ENCODE measurements around the gene MYOCOS.

Gene MYOCOS

DNA sequence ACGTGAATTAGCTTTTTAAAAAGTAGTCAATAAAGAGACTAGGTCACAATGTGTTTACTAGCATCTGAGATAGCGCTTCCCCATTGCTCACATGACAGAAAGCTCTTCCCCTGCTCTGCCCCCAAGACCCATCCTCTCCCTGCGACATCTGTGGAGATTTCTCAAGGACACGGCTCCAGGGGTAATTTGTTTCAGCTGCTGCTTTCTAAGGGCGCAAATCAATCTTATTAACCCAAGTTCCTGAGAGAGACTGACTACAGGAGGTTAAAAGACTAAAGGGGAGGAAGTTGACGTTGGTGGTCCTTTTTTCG lies at the start of gene MYOCOS:
TSS of gene MYOCOS (plus strand) at position 92 of the 311 bp plus-strand sequence. CDS start 1,641 bp downstream, outside the sequence.
- TF ChIP-seq, protein P1, sequence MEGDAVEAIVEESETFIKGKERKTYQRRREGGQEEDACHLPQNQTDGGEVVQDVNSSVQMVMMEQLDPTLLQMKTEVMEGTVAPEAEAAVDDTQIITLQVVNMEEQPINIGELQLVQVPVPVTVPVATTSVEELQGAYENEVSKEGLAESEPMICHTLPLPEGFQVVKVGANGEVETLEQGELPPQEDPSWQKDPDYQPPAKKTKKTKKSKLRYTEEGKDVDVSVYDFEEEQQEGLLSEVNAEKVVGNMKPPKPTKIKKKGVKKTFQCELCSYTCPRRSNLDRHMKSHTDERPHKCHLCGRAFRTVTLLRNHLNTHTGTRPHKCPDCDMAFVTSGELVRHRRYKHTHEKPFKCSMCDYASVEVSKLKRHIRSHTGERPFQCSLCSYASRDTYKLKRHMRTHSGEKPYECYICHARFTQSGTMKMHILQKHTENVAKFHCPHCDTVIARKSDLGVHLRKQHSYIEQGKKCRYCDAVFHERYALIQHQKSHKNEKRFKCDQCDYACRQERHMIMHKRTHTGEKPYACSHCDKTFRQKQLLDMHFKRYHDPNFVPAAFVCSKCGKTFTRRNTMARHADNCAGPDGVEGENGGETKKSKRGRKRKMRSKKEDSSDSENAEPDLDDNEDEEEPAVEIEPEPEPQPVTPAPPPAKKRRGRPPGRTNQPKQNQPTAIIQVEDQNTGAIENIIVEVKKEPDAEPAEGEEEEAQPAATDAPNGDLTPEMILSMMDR (conservative IDR thresholded peaks at IDR 0.05; ENCODE audit: low read length), result no peak
- no peak for TF ChIP-seq EZH2phosphoT487 (IDR thresholded peaks at IDR 0.05; ENCODE audit: borderline replicate concordance)
- Histone ChIP-seq H3K9me2 (replicated peaks; ENCODE audit: low read depth, low read length) (no peaks in the 10 kb centered on the region), H3K4me3 (ENCODE audit: low read length, poor library complexity, severe bottlenecking) (no peak within 1 kb of the TSS), H3K79me2 (ENCODE audit: insufficient read depth, low read length) (no peaks in the 10 kb centered on the region), H3K27me3 (ENCODE audit: insufficient read depth, low read length, poor library complexity, severe bottlenecking) (no peaks in the 10 kb centered on the region), H3K9ac (ENCODE audit: low read depth, low read length, poor library complexity, severe bottlenecking) (no peak within 1 kb of the TSS), H4K20me1 (ENCODE audit: insufficient read depth, low read length, poor library complexity, severe bottlenecking) (no peaks in the 10 kb centered on the region), H3K9me3 (ENCODE audit: insufficient read depth, low read depth, low read length) (no peaks in the 10 kb centered on the region), H3K4me1 (ENCODE audit: insufficient read depth, low read length, poor library complexity, severe bottlenecking) (no peaks in the 10 kb centered on the region), H3K36me3 (ENCODE audit: insufficient read depth, low read length) (no peaks in the 10 kb centered on the region), H3K4me2 (ENCODE audit: low read depth, low read length, poor library complexity, severe bottlenecking) (no peak within 1 kb of the TSS), H2AFZ (ENCODE audit: low read length) (no peak within 1 kb of the TSS), H3F3A (ENCODE audit: low read depth) (no peaks in the 10 kb centered on the region)

GRCh38 chr1:171576144-171576543 lies 45.9 kb upstream of the MYOCOS start:
- Histone ChIP-seq H3K4me2 (ENCODE audit: low read depth, low read length, poor library complexity, severe bottlenecking) (no peak overlapping the region), H2AFZ (ENCODE audit: low read length) (no peak overlapping the region), H3K79me2 (ENCODE audit: insufficient read depth, low read length) (no peaks in the 10 kb centered on the region), H3K9me3 (ENCODE audit: insufficient read depth, low read depth, low read length) (no peaks in the 10 kb centered on the region), H3K4me1 (ENCODE audit: insufficient read depth, low read length, poor library complexity, severe bottlenecking) (no peaks in the 10 kb centered on the region), H3K9me2 (replicated peaks; ENCODE audit: low read depth, low read length) (no peaks in the 10 kb centered on the region), H3K4me3 (ENCODE audit: low read length, poor library complexity, severe bottlenecking) (no peak overlapping the region), H3K36me3 (ENCODE audit: insufficient read depth, low read length) (peaks cover 77% of the 10 kb centered on the region), H4K20me1 (ENCODE audit: insufficient read depth, low read length, poor library complexity, severe bottlenecking) (no peaks in the 10 kb centered on the region), H3F3A (ENCODE audit: low read depth) (no peaks in the 10 kb centered on the region), H3K27me3 (ENCODE audit: insufficient read depth, low read length, poor library complexity, severe bottlenecking) (no peaks in the 10 kb centered on the region), H3K9ac (ENCODE audit: low read depth, low read length, poor library complexity, severe bottlenecking) (no peak overlapping the region)
- TF ChIP-seq, protein P1 (conservative IDR thresholded peaks at IDR 0.05; ENCODE audit: low read length), result no peak
- no peak for TF ChIP-seq EZH2phosphoT487 (IDR thresholded peaks at IDR 0.05; ENCODE audit: borderline replicate concordance)

DNA sequence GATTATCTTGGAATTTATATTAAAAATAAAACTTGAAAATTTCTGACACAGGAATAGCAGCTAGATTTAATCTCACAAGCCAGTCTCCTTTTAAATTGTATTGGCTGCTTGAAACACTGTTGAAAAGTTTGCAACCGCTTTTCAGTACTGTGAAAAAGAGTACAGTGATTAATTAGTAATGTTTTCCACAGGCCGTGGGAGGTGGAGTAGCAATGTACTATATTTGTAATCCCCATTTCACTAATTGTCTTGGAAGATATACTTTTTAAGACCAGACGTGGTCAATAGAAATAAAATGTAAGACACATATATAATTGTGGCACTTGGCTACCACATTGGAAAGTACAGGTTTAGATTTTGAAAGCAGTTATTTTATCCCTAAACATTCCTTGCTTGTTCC lies 40.8 kb upstream of the MYOCOS start:
- Histone ChIP-seq H3K27me3 (ENCODE audit: insufficient read depth, low read length, poor library complexity, severe bottlenecking) (no peaks in the 10 kb centered on the region), H3K4me3 (ENCODE audit: low read length, poor library complexity, severe bottlenecking) (no peak overlapping the region), H3K4me1 (ENCODE audit: insufficient read depth, low read length, poor library complexity, severe bottlenecking) (no peaks in the 10 kb centered on the region), H3K9me3 (ENCODE audit: insufficient read depth, low read depth, low read length) (no peaks in the 10 kb centered on the region), H3K79me2 (ENCODE audit: insufficient read depth, low read length) (no peaks in the 10 kb centered on the region), H3K9me2 (replicated peaks; ENCODE audit: low read depth, low read length) (no peaks in the 10 kb centered on the region), H2AFZ (ENCODE audit: low read length) (no peak overlapping the region), H3K4me2 (ENCODE audit: low read depth, low read length, poor library complexity, severe bottlenecking) (no peak overlapping the region), H3F3A (ENCODE audit: low read depth) (no peaks in the 10 kb centered on the region), H3K36me3 (ENCODE audit: insufficient read depth, low read length) (peaks cover 91% of the 10 kb centered on the region), H3K9ac (ENCODE audit: low read depth, low read length, poor library complexity, severe bottlenecking) (no peak overlapping the region), H4K20me1 (ENCODE audit: insufficient read depth, low read length, poor library complexity, severe bottlenecking) (no peaks in the 10 kb centered on the region)
- TF ChIP-seq, protein P1 (conservative IDR thresholded peaks at IDR 0.05; ENCODE audit: low read length), result no peak
- TF ChIP-seq EZH2phosphoT487 (IDR thresholded peaks at IDR 0.05; ENCODE audit: borderline replicate concordance), result no peak
